ENCODE results near the gene BIRC2.
"Not testable (repeated sequence)": the region's sequence is repeated elsewhere in the genome, so short reads cannot be mapped to it uniquely, and the experiment has no call there.

BIRC2 gene

GRCh38 chr11:102323542-102324251 lies 23.3 kb upstream of the BIRC2 start:
- no peak for DNase-seq

- DNase-seq = no peak
Measured at GRCh38 chr11:102325088-102325487, 21.9 kb upstream of the BIRC2 start.

GRCh38 chr11:102328748-102329147 lies 18.3 kb upstream of the BIRC2 start:
- DNase-seq = no peak

DNA sequence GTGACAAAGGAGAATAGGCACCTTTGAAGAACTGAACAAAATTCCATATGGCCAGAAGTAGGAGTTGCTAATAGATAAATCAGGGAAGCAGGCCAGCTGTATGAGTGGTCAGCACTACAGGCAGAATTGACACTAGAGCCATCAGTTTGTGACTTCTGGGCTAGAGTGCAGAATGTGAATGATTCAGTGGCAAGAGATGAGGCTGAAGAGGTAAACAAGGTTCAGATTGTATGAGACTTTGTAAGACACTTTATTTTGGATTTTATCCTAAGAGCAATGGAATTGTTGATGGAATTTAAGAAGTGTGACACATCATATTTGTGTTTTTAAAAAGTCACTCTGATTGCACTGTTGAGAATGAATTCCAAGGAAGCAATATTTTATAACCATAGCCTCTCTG lies 16.8 kb upstream of the BIRC2 start:
- DNase-seq = no peak

- DNase-seq = no peak
Measured at GRCh38 chr11:102331341-102331740, 15.7 kb upstream of the BIRC2 start.

DNA sequence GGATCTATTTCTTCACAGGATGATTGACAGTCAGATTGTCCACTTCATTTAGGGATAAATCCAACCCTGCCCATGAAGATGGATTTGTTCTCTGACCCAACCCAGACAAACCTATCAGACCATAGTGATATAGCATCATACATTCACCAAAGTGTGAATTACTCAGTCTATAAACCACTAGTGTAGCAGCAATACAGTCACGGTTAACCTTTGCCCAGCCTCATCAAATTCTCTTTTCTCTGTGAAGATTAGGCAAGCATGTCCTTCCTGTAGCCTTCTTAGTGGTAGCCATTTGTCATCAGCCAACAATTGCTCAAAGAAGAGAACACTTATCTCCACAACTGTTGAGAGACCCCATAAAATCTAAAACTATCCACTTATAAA lies 14.4 kb upstream of the BIRC2 start:
- DNase-seq = no peak

DNA sequence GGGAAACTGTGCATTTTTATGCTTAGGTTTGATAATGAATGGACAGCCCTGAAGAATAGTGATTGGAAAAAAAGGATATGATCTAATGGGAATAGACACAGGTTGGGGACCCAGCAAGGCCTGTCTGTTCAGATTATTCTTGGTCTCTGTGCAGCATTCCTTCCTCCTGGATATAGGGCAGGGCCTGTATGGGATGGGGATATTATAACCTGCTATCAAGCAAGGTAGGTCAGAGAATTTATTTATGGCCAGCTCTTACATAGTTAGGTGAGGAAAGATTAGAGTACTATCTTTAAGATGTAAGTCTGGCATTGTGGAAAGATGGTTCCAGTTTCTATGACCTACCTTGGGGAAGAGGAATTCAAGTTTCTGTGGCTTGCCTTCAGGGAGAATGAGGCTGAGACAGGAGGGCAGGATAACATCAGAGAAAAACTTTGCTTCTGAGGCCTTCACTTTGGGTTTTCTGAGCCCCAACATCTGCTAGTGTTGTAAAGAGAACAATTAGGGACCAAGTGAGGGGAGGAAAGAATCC lies 8.5 kb upstream of the BIRC2 start:
- no peak for DNase-seq

- DNase-seq = not testable (repeated sequence)
Measured at GRCh38 chr11:102341311-102341710, 5.7 kb upstream of the BIRC2 start.

DNA sequence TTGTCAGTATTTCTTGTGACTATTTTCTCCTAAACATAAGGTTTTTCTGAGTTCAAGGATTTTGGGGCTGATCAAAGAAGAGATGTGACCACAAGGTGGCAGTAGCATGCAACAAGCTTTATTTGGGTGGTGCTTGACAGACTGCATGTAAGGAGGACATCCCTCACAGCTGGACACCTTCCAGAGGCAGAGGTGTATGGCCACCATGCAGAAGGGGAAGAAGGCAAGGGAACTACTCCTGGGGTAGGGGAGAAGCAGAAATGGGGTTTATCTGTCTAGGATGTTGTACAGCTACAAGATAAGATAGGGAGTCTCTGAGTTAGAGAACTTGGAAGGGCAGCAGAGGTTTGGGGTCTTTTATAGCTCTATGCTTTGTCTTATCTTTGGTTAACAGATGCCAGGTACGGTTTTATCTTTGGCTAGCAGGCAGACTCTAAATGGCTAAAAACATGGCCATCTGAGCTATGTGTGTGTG lies 5.1 kb upstream of the BIRC2 start:
- peak; percentile 78 for DNase-seq

- no peak for DNase-seq
Measured at GRCh38 chr11:102343809-102344208, 3.2 kb upstream of the BIRC2 start.

DNA sequence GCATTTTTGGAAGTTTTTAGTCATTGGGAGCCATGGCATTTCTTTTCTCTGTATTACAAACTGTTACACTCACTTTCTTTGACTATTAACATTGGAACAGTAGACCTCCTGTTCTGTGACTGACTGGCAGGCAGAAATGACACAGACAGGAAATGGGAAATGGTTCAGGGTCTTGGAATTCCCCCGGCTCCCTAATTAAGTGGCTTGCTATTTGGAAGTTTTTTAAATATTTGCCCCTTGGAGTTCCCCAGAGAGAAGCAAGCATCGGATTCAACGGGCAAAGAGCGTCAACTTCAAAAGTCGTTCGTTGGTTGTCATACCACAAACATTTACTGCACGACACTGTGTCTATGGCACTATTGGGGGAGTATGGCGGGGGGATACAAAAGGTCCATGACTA lies 1.1 kb upstream of the BIRC2 start:
- no peak for DNase-seq

GRCh38 chr11:102346456-102346747 lies 612 bp upstream of the BIRC2 start:
- no peak for DNase-seq

DNA sequence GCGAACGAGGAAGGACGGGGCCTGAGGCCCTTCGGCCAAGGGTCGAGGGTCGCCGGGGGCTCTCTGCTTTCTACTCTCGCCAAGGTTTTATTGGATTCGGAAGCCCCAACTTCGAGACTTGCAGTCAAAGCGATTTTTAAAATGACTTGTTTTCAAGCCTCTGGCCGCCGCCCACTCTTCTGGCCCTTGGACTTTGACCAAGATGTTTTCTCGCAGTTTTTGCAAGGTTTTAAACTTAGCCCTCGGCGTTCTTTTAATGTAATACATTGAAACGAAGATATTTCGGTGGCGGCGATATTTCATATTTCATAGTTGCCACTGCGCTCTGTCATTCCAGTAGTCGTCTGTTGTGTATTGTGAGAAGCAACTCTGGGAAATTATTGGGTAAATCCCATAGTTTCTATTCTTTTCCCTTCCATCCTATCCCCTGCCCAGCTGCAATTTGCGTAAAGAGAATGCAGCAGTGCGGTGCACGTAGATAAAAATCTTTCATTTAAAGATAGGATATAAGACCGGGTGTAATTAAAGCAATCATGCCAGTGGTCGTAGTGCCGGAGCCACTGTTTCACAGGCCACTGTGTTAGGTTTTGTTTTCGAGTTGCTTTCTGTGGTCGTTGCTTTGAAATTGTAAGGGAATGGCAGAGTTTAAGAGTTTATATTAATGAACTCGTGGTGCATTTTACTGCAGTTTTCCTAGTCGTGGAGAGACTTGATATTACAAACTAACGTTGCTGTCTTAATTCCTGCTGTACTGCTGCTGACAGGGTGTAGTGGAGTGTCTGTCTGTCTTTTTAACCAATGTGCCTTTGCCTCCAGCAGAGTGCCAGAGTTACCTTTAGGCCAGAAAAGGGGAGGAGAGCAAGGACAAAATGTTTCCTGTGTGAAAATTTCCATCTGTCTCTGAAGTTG lies 702 bp downstream of the BIRC2 start:
- no peak for DNase-seq

- no peak for DNase-seq
Measured at GRCh38 chr11:102357116-102357515, 10.1 kb downstream of the BIRC2 start.

- no peak for DNase-seq
Measured at GRCh38 chr11:102359372-102359771, 12.4 kb downstream of the BIRC2 start.

DNA sequence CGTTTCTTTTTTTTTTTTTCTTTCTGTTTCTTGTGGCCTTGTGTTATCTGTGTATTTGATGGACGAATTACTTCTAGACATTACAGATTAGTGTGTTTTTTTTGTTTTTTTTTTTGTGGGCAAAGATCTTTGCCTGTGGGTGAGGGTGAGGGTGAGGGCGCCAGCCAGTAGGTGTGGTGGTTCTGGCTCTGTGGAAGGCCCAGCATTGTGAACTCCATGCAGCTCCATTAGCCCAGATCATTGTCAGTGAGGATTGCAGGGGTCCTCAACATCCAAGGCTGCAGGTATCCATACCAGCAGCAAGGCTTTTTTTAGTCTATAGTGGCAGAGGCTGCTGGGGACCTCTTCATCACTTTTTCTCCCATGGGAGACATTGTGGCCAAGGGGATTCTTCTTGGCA lies 13.7 kb downstream of the BIRC2 start:
- DNase-seq = no peak

GRCh38 chr11:102361086-102362031 lies 14.3 kb downstream of the BIRC2 start:
- no peak for DNase-seq

GRCh38 chr11:102364991-102365390 lies 18.0 kb downstream of the BIRC2 start:
- DNase-seq = no peak

- DNase-seq = no peak
Measured at GRCh38 chr11:102367364-102367763, 20.4 kb downstream of the BIRC2 start.

- no peak for DNase-seq
Measured at GRCh38 chr11:102368472-102368871, 21.5 kb downstream of the BIRC2 start.

GRCh38 chr11:102374633-102375424 lies 27.8 kb downstream of the BIRC2 start:
- DNase-seq = not testable (repeated sequence)
